ENCODE data around the gene BDKRB1. TPM values are rescaled to one million over a fixed set of nuclear protein-coding genes. Genes with fewer than 3 reads are reported as not detected.

BDKRB1 gene
- polyA plus RNA-seq, 2 of the 4 experiments (the other 2 are of a cell fraction): 2.8 to 3.5 TPM

DNA sequence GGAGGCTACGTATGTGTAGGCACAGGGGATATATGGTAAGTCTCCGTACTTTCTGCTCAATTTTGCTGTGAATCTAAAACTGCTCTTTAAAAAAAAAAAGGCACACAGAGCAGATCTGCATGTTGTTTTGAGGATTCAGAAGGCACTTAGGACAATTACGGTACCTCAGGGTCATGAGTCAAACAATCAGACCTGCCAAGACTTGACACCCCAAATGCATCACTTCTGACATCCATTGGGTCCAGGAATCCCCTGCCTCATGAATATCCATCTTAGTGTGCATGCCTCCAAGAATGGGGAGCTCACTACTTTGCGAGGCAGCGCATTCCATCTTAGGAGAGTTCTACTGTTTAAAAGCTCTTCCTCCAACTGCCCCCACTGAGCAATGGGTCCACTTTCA is 48.3 kb upstream of the BDKRB1 start:
- ATAC-seq: no peak
- CTCF ChIA-PET: interaction anchor here (1.0 to 1.6 kb wide), 3 partner anchors 68 to 107 kb away, joined by 4 to 5 read pairs (median 4); no protein-coding TSS in a partner anchor

GRCh38 chr14:96208739-96209138 is 47.3 kb upstream of the BDKRB1 start:
- ChIA-PET CTCF (interaction anchor here (1.0 kb wide), 1 partner anchor 67 kb away, joined by 4 read pairs; no protein-coding TSS in a partner anchor), POLR2A (no interaction called here)
- DNase-seq (ENCODE audit: low read depth in 1 of 2, low spot score in 1 of 2): no peak
- Histone ChIP-seq H3K27ac (no peak overlapping the region), H3K9me3 (peaks cover 12% of the 10 kb centered on the region; the same call in 2 of the 3 replicates), H3K4me2 (no peak overlapping the region), H3K4me3 (no peak overlapping the region), H3K4me1 (peaks cover 23% of the 10 kb centered on the region)
- no peak for ATAC-seq
- whole genome bisulfite sequencing (ENCODE audit: missing lambda C conversion rate): 86% methylated on average over 12 of the region's 12 CpGs
- FAIRE-seq: no peak
- no peak for TF ChIP-seq HOXA7 (CRISPR knock-in tag; IDR thresholded peaks at IDR 0.05)
- no peak for TF ChIP-seq BHLHE40 (IDR thresholded peaks at IDR 0.05; ENCODE audit: low read depth, low read length)
- TF ChIP-seq KDM5A (IDR thresholded peaks at IDR 0.05): no peak
- no peak for TF ChIP-seq POLR2AphosphoS2 (conservative IDR thresholded peaks at IDR 0.05; ENCODE audit: low read length)

More for the DNA sequence above, 48.3 kb upstream of the BDKRB1 start:
- Histone ChIP-seq H3K4me1 (peaks cover 28% of the 10 kb centered on the region), H3K27ac (no peak overlapping the region; a peak in 1 of 6 replicates), H3K4me3 (no peak overlapping the region), H3K9me3 (peaks cover 12% of the 10 kb centered on the region; the same call in 2 of the 3 replicates), H3K4me2 (peak overlapping the region; percentile 90)
- whole genome bisulfite sequencing (ENCODE audit: missing lambda C conversion rate): 95% methylated on average over 5 of the region's 5 CpGs
- TF ChIP-seq GATA3 (IDR thresholded peaks at IDR 0.05; ENCODE audit: borderline replicate concordance) (no peak), CEBPB (IDR thresholded peaks at IDR 0.05) (no peak), NR3C1 (IDR thresholded peaks at IDR 0.05) (no peak), FOXS1 (CRISPR knock-in tag; IDR thresholded peaks at IDR 0.05) (no peak), HES2 (IDR thresholded peaks at IDR 0.05) (no peak), MAFK (IDR thresholded peaks at IDR 0.05; ENCODE audit: partially characterized antibody) (no peak), RFX5 (IDR thresholded peaks at IDR 0.05) (no peak), HOXA7 (CRISPR knock-in tag; IDR thresholded peaks at IDR 0.05) (no peak), CHD2 (IDR thresholded peaks at IDR 0.05; ENCODE audit: low read length, partially characterized antibody) (no peak), RNF2 (IDR thresholded peaks at IDR 0.05; ENCODE audit: borderline replicate concordance, low read depth) (no peak), FOSL2 (IDR thresholded peaks at IDR 0.05) (no peak), FOSL2 (CRISPR knock-in tag; IDR thresholded peaks at IDR 0.05) (no peak), MYC (IDR thresholded peaks at IDR 0.05; ENCODE audit: borderline replicate concordance, low read length) (no peak)
- FAIRE-seq (no peak), DNase-seq (ENCODE audit: low read depth in 1 of 2, low spot score in 1 of 2) (no peak)
- POLR2A ChIA-PET: no interaction called here

GRCh38 chr14:96212140-96212539 is 43.9 kb upstream of the BDKRB1 start:
- ATAC-seq (no peak), FAIRE-seq (no peak), DNase-seq (ENCODE audit: low read depth in 1 of 2, low spot score in 1 of 2) (no peak)
- peaks cover 19% of the 10 kb centered on the region; the same call in 2 of the 3 replicates for H3K4me1 ChIP-seq
- POLR2A ChIA-PET: interaction anchor here (0.6 kb wide), 1 partner anchor 75 kb away, joined by 3 read pairs; no protein-coding TSS in a partner anchor
- TF ChIP-seq MYC (IDR thresholded peaks at IDR 0.05; ENCODE audit: borderline replicate concordance, low read length): no peak
- no peak for TF ChIP-seq FOSL2 (IDR thresholded peaks at IDR 0.05)
- TF ChIP-seq FOSL2 (CRISPR knock-in tag; IDR thresholded peaks at IDR 0.05): peak; percentile 56
- TF ChIP-seq PHF8 (IDR thresholded peaks at IDR 0.05; ENCODE audit: borderline replicate concordance, low read depth): no peak
- TF ChIP-seq RFX5 (IDR thresholded peaks at IDR 0.05): no peak
- no peak for TF ChIP-seq FOSB (CRISPR knock-in tag; IDR thresholded peaks at IDR 0.05)
- no peak overlapping the region for H3K27ac ChIP-seq
- CTCF ChIA-PET: interaction anchor here (1.9 kb wide), 1 partner anchor 63 kb away, joined by 8 read pairs; no protein-coding TSS in a partner anchor
- no peak overlapping the region for H3K4me3 ChIP-seq
- H3K9me3 ChIP-seq: peaks cover 12% of the 10 kb centered on the region; the same call in 2 of the 3 replicates
- H3K4me2 ChIP-seq: no peak overlapping the region

- peaks cover 19% of the 10 kb centered on the region; the same call in 2 of the 3 replicates for H3K4me1 ChIP-seq
- DNase-seq (ENCODE audit: low read depth in 1 of 2, low spot score in 1 of 2) (no peak), ATAC-seq (no peak), FAIRE-seq (no peak)
- H3K4me3 ChIP-seq: no peak overlapping the region
- H3K27ac ChIP-seq: peak overlapping the region in 1 of 2 experiments; percentile 34; a peak in 1 of 6 replicates
- ChIA-PET POLR2A (interaction anchor here (0.6 kb wide), 1 partner anchor 76 kb away, joined by 3 read pairs; no protein-coding TSS in a partner anchor), CTCF (no interaction called here)
- no peak overlapping the region for H3K4me2 ChIP-seq
- WGBS (ENCODE audit: missing lambda C conversion rate): 87% methylated on average over 4 of the region's 4 CpGs
- peaks cover 12% of the 10 kb centered on the region; the same call in 2 of the 3 replicates for H3K9me3 ChIP-seq
- no peak for TF ChIP-seq CHD2 (IDR thresholded peaks at IDR 0.05; ENCODE audit: low read length, partially characterized antibody)
- no peak for TF ChIP-seq PHF8 (IDR thresholded peaks at IDR 0.05; ENCODE audit: borderline replicate concordance, low read depth)
- TF ChIP-seq, protein P1, sequence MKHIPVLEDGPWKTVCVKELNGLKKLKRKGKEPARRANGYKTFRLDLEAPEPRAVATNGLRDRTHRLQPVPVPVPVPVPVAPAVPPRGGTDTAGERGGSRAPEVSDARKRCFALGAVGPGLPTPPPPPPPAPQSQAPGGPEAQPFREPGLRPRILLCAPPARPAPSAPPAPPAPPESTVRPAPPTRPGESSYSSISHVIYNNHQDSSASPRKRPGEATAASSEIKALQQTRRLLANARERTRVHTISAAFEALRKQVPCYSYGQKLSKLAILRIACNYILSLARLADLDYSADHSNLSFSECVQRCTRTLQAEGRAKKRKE (CRISPR knock-in tag; IDR thresholded peaks at IDR 0.05; ENCODE audit: low read depth): no peak
- no peak for TF ChIP-seq ZSCAN20 (CRISPR knock-in tag; IDR thresholded peaks at IDR 0.05)
- no peak for TF ChIP-seq RNF2 (IDR thresholded peaks at IDR 0.05; ENCODE audit: borderline replicate concordance, low read depth)
- TF ChIP-seq MAZ (IDR thresholded peaks at IDR 0.05; ENCODE audit: borderline replicate concordance, low read depth, low read length): no peak
- TF ChIP-seq, protein P2, sequence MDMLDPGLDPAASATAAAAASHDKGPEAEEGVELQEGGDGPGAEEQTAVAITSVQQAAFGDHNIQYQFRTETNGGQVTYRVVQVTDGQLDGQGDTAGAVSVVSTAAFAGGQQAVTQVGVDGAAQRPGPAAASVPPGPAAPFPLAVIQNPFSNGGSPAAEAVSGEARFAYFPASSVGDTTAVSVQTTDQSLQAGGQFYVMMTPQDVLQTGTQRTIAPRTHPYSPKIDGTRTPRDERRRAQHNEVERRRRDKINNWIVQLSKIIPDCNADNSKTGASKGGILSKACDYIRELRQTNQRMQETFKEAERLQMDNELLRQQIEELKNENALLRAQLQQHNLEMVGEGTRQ (IDR thresholded peaks at IDR 0.05): no peak
- no peak for TF ChIP-seq RAD21 (conservative IDR thresholded peaks at IDR 0.05 in 1 of 2, IDR thresholded peaks at IDR 0.05 in 1 of 2)
- no peak for TF ChIP-seq CHD4 (IDR thresholded peaks at IDR 0.05; ENCODE audit: borderline replicate concordance)
- no peak for TF ChIP-seq KDM5A (IDR thresholded peaks at IDR 0.05)
- TF ChIP-seq, protein P3, sequence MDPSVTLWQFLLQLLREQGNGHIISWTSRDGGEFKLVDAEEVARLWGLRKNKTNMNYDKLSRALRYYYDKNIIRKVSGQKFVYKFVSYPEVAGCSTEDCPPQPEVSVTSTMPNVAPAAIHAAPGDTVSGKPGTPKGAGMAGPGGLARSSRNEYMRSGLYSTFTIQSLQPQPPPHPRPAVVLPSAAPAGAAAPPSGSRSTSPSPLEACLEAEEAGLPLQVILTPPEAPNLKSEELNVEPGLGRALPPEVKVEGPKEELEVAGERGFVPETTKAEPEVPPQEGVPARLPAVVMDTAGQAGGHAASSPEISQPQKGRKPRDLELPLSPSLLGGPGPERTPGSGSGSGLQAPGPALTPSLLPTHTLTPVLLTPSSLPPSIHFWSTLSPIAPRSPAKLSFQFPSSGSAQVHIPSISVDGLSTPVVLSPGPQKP (IDR thresholded peaks at IDR 0.05; ENCODE audit: low read depth, low read length): no peak
These were observed 43.1 kb upstream of the BDKRB1 start for GRCh38 chr14:96212896-96213295.
